H1 (cell line): ENCODE data around the gene MAPT.

ENCODE experiments used
- BCL11A ChIP-seq, 2 experiments: IDR thresholded peaks; one replicate each; pipeline ENCODE4 v1.6.1; 2011; ENCODE audit warnings: low read depth in 2 of 2, low read length in 2 of 2, mild to moderate bottlenecking in 2 of 2
- CHD2 ChIP-seq: IDR thresholded peaks from 2 replicates; pipeline ENCODE4 v1.6.1; 2012; ENCODE audit warnings: low read length, improper control_type of control experiment
- EP300 ChIP-seq, 2 experiments: IDR thresholded peaks; 1 replicate in 1 of 2; 2 replicates in 1 of 2; pipeline ENCODE4 v1.6.1; 2011 to 2012; ENCODE audit warnings: low read depth in 2 of 2, low read length in 2 of 2, mild to moderate bottlenecking in 2 of 2, borderline replicate concordance in 1 of 2, inconsistent platforms in 1 of 2, moderate library complexity in 1 of 2
- HDAC2 ChIP-seq, 2 experiments: fragments of 300-600 bp in 1 of 2; sonication (generic) in 1 of 2; IDR thresholded peaks; 2 replicates each; pipeline ENCODE4 v1.6.1; 2011 to 2012; ENCODE audit warnings: low read depth in 2 of 2, low read length in 2 of 2, mild to moderate bottlenecking in 2 of 2, moderate library complexity in 2 of 2, borderline replicate concordance in 1 of 2, inconsistent platforms in 1 of 2
- JUN ChIP-seq: IDR thresholded peaks from 2 replicates; pipeline ENCODE4 v1.6.1; 2011; ENCODE audit warnings: low read depth, mild to moderate bottlenecking, improper control_type of control experiment, low read length
- POLR2A ChIP-seq, 2 experiments: IDR thresholded peaks; 1 replicate in 1 of 2; 2 replicates in 1 of 2; pipeline ENCODE4 v1.6.1; 2011; ENCODE audit warnings: low read depth in 2 of 2, low read length in 2 of 2, mild to moderate bottlenecking in 2 of 2; ENCODE audit errors: control extremely low read depth in 1 of 2
- POLR2AphosphoS5 ChIP-seq: IDR thresholded peaks from 2 replicates; pipeline ENCODE4 v1.6.1; 2011; ENCODE audit warnings: low read depth, low read length
- SIX5 ChIP-seq: IDR thresholded peaks from 2 replicates; pipeline ENCODE4 v1.6.1; 2011; ENCODE audit warnings: mild to moderate bottlenecking, low read depth, low read length
- TAF1 ChIP-seq: IDR thresholded peaks from 2 replicates; pipeline ENCODE4 v1.6.1; 2011; ENCODE audit warnings: mild to moderate bottlenecking, low read depth, low read length
- TBP ChIP-seq: IDR thresholded peaks from 2 replicates; pipeline ENCODE4 v1.6.1; 2011; ENCODE audit warnings: low read depth, low read length, improper control_type of control experiment
- TCF12 ChIP-seq: IDR thresholded peaks from 2 replicates; pipeline ENCODE4 v1.6.1; 2011; ENCODE audit warnings: low read depth, mild to moderate bottlenecking, low read length
- YY1 ChIP-seq: IDR thresholded peaks from 2 replicates; pipeline ENCODE4 v1.6.1; 2011; ENCODE audit warnings: low read depth, mild to moderate bottlenecking, low read length
- TF ChIP-seq, protein P1 (sequence below): IDR thresholded peaks from 2 replicates; pipeline ENCODE4 v1.6.1; 2012; ENCODE audit warnings: low read length, inconsistent platforms
- TF ChIP-seq, protein P2 (sequence below), 3 experiments: IDR thresholded peaks; 1 replicate in 2 of 3; 2 replicates in 1 of 3; pipeline versions ENCODE4 v1.5.1 to v1.6.1; 2011; ENCODE audit warnings: low read length in 3 of 3, mild to moderate bottlenecking in 3 of 3, inconsistent platforms in 2 of 3, low read depth in 1 of 3, moderate library complexity in 1 of 3; ENCODE audit not compliant: insufficient read depth in 1 of 3; ENCODE audit errors: control extremely low read depth in 1 of 3

DNA sequence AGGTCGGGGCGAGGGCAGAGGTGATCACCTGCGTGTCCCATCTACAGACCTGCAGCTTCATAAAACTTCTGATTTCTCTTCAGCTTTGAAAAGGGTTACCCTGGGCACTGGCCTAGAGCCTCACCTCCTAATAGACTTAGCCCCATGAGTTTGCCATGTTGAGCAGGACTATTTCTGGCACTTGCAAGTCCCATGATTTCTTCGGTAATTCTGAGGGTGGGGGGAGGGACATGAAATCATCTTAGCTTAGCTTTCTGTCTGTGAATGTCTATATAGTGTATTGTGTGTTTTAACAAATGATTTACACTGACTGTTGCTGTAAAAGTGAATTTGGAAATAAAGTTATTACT is 133.6 kb downstream of the MAPT start:
- TF ChIP-seq, protein P1, sequence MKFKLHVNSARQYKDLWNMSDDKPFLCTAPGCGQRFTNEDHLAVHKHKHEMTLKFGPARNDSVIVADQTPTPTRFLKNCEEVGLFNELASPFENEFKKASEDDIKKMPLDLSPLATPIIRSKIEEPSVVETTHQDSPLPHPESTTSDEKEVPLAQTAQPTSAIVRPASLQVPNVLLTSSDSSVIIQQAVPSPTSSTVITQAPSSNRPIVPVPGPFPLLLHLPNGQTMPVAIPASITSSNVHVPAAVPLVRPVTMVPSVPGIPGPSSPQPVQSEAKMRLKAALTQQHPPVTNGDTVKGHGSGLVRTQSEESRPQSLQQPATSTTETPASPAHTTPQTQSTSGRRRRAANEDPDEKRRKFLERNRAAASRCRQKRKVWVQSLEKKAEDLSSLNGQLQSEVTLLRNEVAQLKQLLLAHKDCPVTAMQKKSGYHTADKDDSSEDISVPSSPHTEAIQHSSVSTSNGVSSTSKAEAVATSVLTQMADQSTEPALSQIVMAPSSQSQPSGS: no peak
- no peak for TF ChIP-seq CHD2
- TF ChIP-seq, protein P2, sequence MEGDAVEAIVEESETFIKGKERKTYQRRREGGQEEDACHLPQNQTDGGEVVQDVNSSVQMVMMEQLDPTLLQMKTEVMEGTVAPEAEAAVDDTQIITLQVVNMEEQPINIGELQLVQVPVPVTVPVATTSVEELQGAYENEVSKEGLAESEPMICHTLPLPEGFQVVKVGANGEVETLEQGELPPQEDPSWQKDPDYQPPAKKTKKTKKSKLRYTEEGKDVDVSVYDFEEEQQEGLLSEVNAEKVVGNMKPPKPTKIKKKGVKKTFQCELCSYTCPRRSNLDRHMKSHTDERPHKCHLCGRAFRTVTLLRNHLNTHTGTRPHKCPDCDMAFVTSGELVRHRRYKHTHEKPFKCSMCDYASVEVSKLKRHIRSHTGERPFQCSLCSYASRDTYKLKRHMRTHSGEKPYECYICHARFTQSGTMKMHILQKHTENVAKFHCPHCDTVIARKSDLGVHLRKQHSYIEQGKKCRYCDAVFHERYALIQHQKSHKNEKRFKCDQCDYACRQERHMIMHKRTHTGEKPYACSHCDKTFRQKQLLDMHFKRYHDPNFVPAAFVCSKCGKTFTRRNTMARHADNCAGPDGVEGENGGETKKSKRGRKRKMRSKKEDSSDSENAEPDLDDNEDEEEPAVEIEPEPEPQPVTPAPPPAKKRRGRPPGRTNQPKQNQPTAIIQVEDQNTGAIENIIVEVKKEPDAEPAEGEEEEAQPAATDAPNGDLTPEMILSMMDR (IDR thresholded peaks at IDR 0.05; ENCODE audit: control extremely low read depth in 1 of 3, insufficient read depth in 1 of 3, low read depth in 1 of 3, low read length in 3 of 3): no peak
- TF ChIP-seq HDAC2 (IDR thresholded peaks at IDR 0.05; ENCODE audit: borderline replicate concordance in 1 of 2, low read depth in 2 of 2, low read length in 2 of 2): no peak
- TF ChIP-seq TCF12: no peak
- TF ChIP-seq YY1: no peak
- no peak for TF ChIP-seq POLR2AphosphoS5
- TF ChIP-seq TAF1: no peak
- TF ChIP-seq TBP: no peak
- TF ChIP-seq JUN: no peak
- no peak for TF ChIP-seq EP300 (IDR thresholded peaks at IDR 0.05; ENCODE audit: borderline replicate concordance in 1 of 2, low read depth in 2 of 2, low read length in 2 of 2)
- TF ChIP-seq SIX5: no peak
- TF ChIP-seq BCL11A (IDR thresholded peaks at IDR 0.05; ENCODE audit: low read depth in 2 of 2, low read length in 2 of 2): no peak
- peak in 1 of 2 experiments; percentile 16; a peak in 1 of 3 replicates for TF ChIP-seq POLR2A (IDR thresholded peaks at IDR 0.05; ENCODE audit: control extremely low read depth in 1 of 2, low read depth in 2 of 2, low read length in 2 of 2)
